ENCODE results near the gene SLC39A5.

The SLC39A5 gene

GRCh38 chr12:56229082-56229481 is 769 bp upstream of the SLC39A5 start:
- Histone ChIP-seq H3K9me3 (ENCODE audit: control insufficient read depth in 2 of 2, low read length in 2 of 2) (no peaks in the 10 kb centered on the region), H3K4me1 (ENCODE audit: control insufficient read depth, insufficient read depth, low read length) (peaks cover 9% of the 10 kb centered on the region), H3K27me3 (ENCODE audit: control insufficient read depth in 1 of 2, insufficient read depth in 2 of 2, low read length in 2 of 2) (no peaks in the 10 kb centered on the region), H3K36me3 (ENCODE audit: control insufficient read depth in 2 of 2, insufficient read depth in 2 of 2, low read length in 2 of 2) (peaks cover 0 to 10% of the 10 kb centered on the region in 2 donors), H3K27ac (ENCODE audit: low read length) (no peak overlapping the region), H3K4me3 (ENCODE audit: low read length in 2 of 2) (no peak overlapping the region), H3K9ac (ENCODE audit: low read length in 2 of 2) (no peak overlapping the region)

DNA sequence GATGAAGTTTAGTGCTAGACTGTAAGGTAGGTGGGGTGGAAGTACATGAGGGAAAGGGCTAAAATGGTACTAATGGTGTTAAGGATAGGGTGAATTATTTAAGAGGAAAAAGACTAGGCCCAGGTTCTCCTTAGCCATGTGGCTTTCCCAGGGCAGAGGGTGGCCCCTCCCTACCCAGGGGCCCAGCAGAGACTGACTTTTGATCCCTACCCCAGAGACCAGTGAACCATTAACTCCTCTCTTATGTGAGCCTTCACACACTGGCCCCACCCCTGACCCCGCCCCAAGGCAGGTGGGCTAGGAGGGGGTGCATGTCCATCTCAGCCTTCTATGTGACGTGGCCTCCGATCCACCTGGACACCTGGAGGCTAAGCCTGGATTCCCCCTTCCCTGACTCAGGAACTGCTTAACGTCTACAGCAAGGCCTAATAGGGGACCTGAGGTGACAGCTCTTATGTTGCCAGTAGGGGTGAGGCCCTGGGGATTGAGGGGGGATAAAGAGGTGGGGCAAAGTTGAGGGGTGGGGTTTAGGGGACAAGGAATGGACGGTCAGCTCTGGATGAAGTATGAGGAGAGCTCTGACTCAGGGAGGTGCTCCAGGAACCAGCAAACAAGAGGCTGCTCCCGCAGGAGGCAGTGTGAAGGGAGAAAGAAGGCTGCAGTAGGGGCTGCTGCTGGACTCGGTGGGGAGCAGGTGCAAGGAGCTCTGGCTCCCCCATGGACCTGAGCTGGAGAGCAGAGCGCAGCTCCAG is 757 bp downstream of the SLC39A5 start:
- Histone ChIP-seq H3K27me3 (ENCODE audit: control insufficient read depth in 1 of 2, insufficient read depth in 2 of 2, low read length in 2 of 2) (no peaks in the 10 kb centered on the region), H3K4me1 (ENCODE audit: control insufficient read depth, insufficient read depth, low read length) (no peaks in the 10 kb centered on the region), H3K9me3 (ENCODE audit: control insufficient read depth in 2 of 2, low read length in 2 of 2) (no peaks in the 10 kb centered on the region), H3K27ac (ENCODE audit: low read length) (no peak overlapping the region), H3K4me3 (ENCODE audit: low read length in 2 of 2) (no peak overlapping the region), H3K9ac (ENCODE audit: low read length in 2 of 2) (no peak overlapping the region), H3K36me3 (ENCODE audit: control insufficient read depth in 2 of 2, insufficient read depth in 2 of 2, low read length in 2 of 2) (peaks cover 0 to 7% of the 10 kb centered on the region in 2 donors)

GRCh38 chr12:56231184-56231582 is 1.3 kb downstream of the SLC39A5 start:
- Histone ChIP-seq H3K4me3 (ENCODE audit: low read length in 2 of 2) (no peak overlapping the region), H3K9me3 (ENCODE audit: control insufficient read depth in 2 of 2, low read length in 2 of 2) (no peaks in the 10 kb centered on the region), H3K27me3 (ENCODE audit: control insufficient read depth in 1 of 2, insufficient read depth in 2 of 2, low read length in 2 of 2) (no peaks in the 10 kb centered on the region), H3K36me3 (ENCODE audit: control insufficient read depth in 2 of 2, insufficient read depth in 2 of 2, low read length in 2 of 2) (peaks cover 0 to 4% of the 10 kb centered on the region in 2 donors), H3K27ac (ENCODE audit: low read length) (no peak overlapping the region), H3K9ac (ENCODE audit: low read length in 2 of 2) (no peak overlapping the region), H3K4me1 (ENCODE audit: control insufficient read depth, insufficient read depth, low read length) (no peaks in the 10 kb centered on the region)

GRCh38 chr12:56234746-56235436 is 5.0 kb downstream of the SLC39A5 start:
- Histone ChIP-seq H3K27me3 (ENCODE audit: control insufficient read depth in 1 of 2, insufficient read depth in 2 of 2, low read length in 2 of 2) (no peaks in the 10 kb centered on the region), H3K4me1 (ENCODE audit: control insufficient read depth, insufficient read depth, low read length) (no peaks in the 10 kb centered on the region), H3K27ac (ENCODE audit: low read length) (no peak overlapping the region), H3K9ac (ENCODE audit: low read length in 2 of 2) (no peak overlapping the region), H3K36me3 (ENCODE audit: control insufficient read depth in 2 of 2, insufficient read depth in 2 of 2, low read length in 2 of 2) (peaks cover 6 to 10% of the 10 kb centered on the region in 2 donors), H3K4me3 (ENCODE audit: low read length in 2 of 2) (no peak overlapping the region), H3K9me3 (ENCODE audit: control insufficient read depth in 2 of 2, low read length in 2 of 2) (no peaks in the 10 kb centered on the region)

DNA sequence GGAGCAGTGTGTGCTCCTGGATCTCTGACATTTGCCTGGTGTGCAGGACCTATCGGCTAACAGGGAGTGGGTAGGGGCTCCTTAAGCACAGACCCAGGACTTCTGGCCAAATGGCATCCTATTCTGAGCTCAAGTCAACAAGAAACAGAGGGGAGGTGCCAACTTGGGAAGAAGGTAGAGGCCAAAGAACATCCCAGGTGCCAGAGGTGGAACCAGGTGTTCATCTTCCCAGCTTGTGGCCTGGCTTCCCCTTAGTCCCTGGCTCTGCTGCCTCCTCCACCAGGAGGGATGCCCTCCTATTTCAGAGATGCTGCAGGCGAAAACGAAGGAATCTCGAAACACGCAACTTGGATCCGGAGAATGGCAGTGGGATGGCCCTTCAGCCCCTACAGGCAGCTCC is 6.2 kb downstream of the SLC39A5 start:
- Histone ChIP-seq H3K9ac (ENCODE audit: low read length in 2 of 2) (no peak overlapping the region), H3K36me3 (ENCODE audit: control insufficient read depth in 2 of 2, insufficient read depth in 2 of 2, low read length in 2 of 2) (peaks cover 12 to 15% of the 10 kb centered on the region in 2 donors), H3K9me3 (ENCODE audit: control insufficient read depth in 2 of 2, low read length in 2 of 2) (no peaks in the 10 kb centered on the region), H3K4me1 (ENCODE audit: control insufficient read depth, insufficient read depth, low read length) (no peaks in the 10 kb centered on the region), H3K4me3 (ENCODE audit: low read length in 2 of 2) (no peak overlapping the region), H3K27me3 (ENCODE audit: control insufficient read depth in 1 of 2, insufficient read depth in 2 of 2, low read length in 2 of 2) (no peaks in the 10 kb centered on the region), H3K27ac (ENCODE audit: low read length) (no peak overlapping the region)

- no peak overlapping the region for H3K9ac ChIP-seq (ENCODE audit: low read length in 2 of 2)
- H3K36me3 ChIP-seq (ENCODE audit: control insufficient read depth in 2 of 2, insufficient read depth in 2 of 2, low read length in 2 of 2) = peaks cover 21 to 24% of the 10 kb centered on the region in 2 donors
- H3K9me3 ChIP-seq (ENCODE audit: control insufficient read depth in 2 of 2, low read length in 2 of 2) = no peaks in the 10 kb centered on the region
- no peaks in the 10 kb centered on the region for H3K27me3 ChIP-seq (ENCODE audit: control insufficient read depth in 1 of 2, insufficient read depth in 2 of 2, low read length in 2 of 2)
- H3K4me1 ChIP-seq (ENCODE audit: control insufficient read depth, insufficient read depth, low read length) = no peaks in the 10 kb centered on the region
- no peak overlapping the region for H3K4me3 ChIP-seq (ENCODE audit: low read length in 2 of 2)
- no peak overlapping the region for H3K27ac ChIP-seq (ENCODE audit: low read length)
Observed at GRCh38 chr12:56236985-56237384, 7.1 kb downstream of the SLC39A5 start.

- Histone ChIP-seq H3K9ac (ENCODE audit: low read length in 2 of 2) (no peak overlapping the region), H3K9me3 (ENCODE audit: control insufficient read depth in 2 of 2, low read length in 2 of 2) (no peaks in the 10 kb centered on the region), H3K27ac (ENCODE audit: low read length) (no peak overlapping the region), H3K4me1 (ENCODE audit: control insufficient read depth, insufficient read depth, low read length) (no peaks in the 10 kb centered on the region), H3K27me3 (ENCODE audit: control insufficient read depth in 1 of 2, insufficient read depth in 2 of 2, low read length in 2 of 2) (no peaks in the 10 kb centered on the region), H3K4me3 (ENCODE audit: low read length in 2 of 2) (no peak overlapping the region), H3K36me3 (ENCODE audit: control insufficient read depth in 2 of 2, insufficient read depth in 2 of 2, low read length in 2 of 2) (peaks cover 22 to 27% of the 10 kb centered on the region in 2 donors)
Observed at GRCh38 chr12:56237552-56237951, 7.7 kb downstream of the SLC39A5 start.

DNA sequence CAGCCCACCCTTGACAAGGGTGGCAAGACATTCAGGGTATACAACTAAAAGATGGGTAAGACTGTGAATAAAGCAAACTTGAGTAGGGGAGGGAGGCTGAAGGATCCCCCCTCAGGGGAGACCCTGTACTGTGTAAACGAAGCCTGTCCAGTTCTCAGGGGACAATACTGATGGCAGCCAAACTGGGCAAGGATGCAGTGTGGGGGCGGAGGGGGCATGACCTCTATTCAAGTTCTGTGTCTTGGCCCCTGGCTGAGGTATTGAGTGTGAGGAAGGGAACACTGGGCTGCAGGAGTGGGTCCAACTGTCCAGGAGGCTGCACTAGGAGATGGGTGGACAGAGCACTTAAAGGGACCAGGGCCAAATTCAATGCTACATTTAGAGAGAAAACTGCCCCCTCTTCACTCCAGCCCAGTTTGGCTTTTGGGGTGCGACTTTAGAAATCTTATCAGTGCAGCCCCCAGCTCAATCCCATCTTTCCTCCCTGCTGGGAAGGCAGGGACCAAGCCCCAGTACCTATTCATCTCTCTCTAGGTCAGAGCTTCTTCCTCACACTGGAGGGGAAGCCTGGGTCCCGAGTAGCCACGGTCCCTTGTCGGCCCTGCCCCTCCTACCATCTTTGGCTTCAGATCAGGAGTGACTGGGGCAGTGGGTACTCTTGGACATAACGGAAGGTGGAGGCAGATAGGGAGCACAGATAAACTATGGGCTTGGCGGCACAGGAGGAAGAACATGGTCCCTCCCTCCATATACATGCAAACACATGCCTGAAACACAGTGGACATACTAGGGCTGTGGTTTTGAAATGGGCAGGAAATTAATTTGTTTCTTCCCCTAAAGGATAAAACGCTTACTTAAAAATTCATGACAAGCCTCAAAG is 11.8 kb downstream of the SLC39A5 start:
- Histone ChIP-seq H3K9ac (ENCODE audit: low read length in 2 of 2) (no peak overlapping the region), H3K9me3 (ENCODE audit: control insufficient read depth in 2 of 2, low read length in 2 of 2) (no peaks in the 10 kb centered on the region), H3K27me3 (ENCODE audit: control insufficient read depth in 1 of 2, insufficient read depth in 2 of 2, low read length in 2 of 2) (no peaks in the 10 kb centered on the region), H3K36me3 (ENCODE audit: control insufficient read depth in 2 of 2, insufficient read depth in 2 of 2, low read length in 2 of 2) (peaks cover 53 to 57% of the 10 kb centered on the region in 2 donors), H3K4me3 (ENCODE audit: low read length in 2 of 2) (no peak overlapping the region), H3K4me1 (ENCODE audit: control insufficient read depth, insufficient read depth, low read length) (no peaks in the 10 kb centered on the region), H3K27ac (ENCODE audit: low read length) (no peak overlapping the region)

DNA sequence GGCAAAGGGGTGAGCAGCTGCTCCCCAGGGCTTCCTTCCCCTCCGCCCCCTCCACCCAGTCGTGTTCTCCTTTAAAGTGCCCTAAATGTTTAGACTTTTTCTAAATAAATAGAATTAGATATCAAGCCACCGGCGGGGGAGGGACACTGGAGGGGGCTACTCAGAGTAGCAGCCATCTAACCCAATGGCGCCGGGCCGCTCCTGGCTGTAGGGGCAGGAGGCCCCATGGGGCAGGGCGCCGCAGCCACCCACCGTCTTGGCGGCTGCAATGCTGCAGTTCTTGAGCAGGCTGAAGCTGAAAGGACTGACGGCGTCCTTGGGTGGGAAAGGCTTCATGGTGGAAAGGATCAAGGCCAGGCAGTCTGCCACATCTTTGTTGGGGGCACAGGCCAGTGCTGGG is 13.1 kb downstream of the SLC39A5 start:
- Histone ChIP-seq H3K9ac (ENCODE audit: low read length in 2 of 2) (no peak overlapping the region), H3K4me3 (ENCODE audit: low read length in 2 of 2) (no peak overlapping the region), H3K27me3 (ENCODE audit: control insufficient read depth in 1 of 2, insufficient read depth in 2 of 2, low read length in 2 of 2) (no peaks in the 10 kb centered on the region), H3K36me3 (ENCODE audit: control insufficient read depth in 2 of 2, insufficient read depth in 2 of 2, low read length in 2 of 2) (peaks cover 64 to 67% of the 10 kb centered on the region in 2 donors), H3K27ac (ENCODE audit: low read length) (no peak overlapping the region), H3K4me1 (ENCODE audit: control insufficient read depth, insufficient read depth, low read length) (no peaks in the 10 kb centered on the region), H3K9me3 (ENCODE audit: control insufficient read depth in 2 of 2, low read length in 2 of 2) (no peaks in the 10 kb centered on the region)

- Histone ChIP-seq H3K4me1 (ENCODE audit: control insufficient read depth, insufficient read depth, low read length) (no peaks in the 10 kb centered on the region), H3K9ac (ENCODE audit: low read length in 2 of 2) (no peak overlapping the region), H3K9me3 (ENCODE audit: control insufficient read depth in 2 of 2, low read length in 2 of 2) (no peaks in the 10 kb centered on the region), H3K27me3 (ENCODE audit: control insufficient read depth in 1 of 2, insufficient read depth in 2 of 2, low read length in 2 of 2) (no peaks in the 10 kb centered on the region), H3K36me3 (ENCODE audit: control insufficient read depth in 2 of 2, insufficient read depth in 2 of 2, low read length in 2 of 2) (peaks cover 71 to 72% of the 10 kb centered on the region in 2 donors), H3K4me3 (ENCODE audit: low read length in 2 of 2) (no peak overlapping the region), H3K27ac (ENCODE audit: low read length) (no peak overlapping the region)
Observed at GRCh38 chr12:56243731-56244181, 13.9 kb downstream of the SLC39A5 start.

All from stomach smooth muscle (tissue), 2 donors.